SH-SY5Y (cell line): ENCODE results near the gene EPC2.

Source experiments
- GATA2 ChIP-seq: IDR thresholded peaks from 2 replicates; pipeline ENCODE4 v1.6.1; 2011; ENCODE audit warnings: mild to moderate bottlenecking, low read depth, low read length
- GATA3 ChIP-seq: IDR thresholded peaks from 2 replicates; pipeline ENCODE4 v1.6.1; 2011; ENCODE audit warnings: low read depth, mild to moderate bottlenecking, low read length, moderate library complexity

Gene EPC2

GRCh38 chr2:148616662-148617061 is 27.9 kb upstream of the EPC2 start:
- TF ChIP-seq GATA3: no peak
- no peak for TF ChIP-seq GATA2

GRCh38 chr2:148617219-148617618 is 27.3 kb upstream of the EPC2 start:
- TF ChIP-seq GATA3: no peak
- no peak for TF ChIP-seq GATA2

DNA sequence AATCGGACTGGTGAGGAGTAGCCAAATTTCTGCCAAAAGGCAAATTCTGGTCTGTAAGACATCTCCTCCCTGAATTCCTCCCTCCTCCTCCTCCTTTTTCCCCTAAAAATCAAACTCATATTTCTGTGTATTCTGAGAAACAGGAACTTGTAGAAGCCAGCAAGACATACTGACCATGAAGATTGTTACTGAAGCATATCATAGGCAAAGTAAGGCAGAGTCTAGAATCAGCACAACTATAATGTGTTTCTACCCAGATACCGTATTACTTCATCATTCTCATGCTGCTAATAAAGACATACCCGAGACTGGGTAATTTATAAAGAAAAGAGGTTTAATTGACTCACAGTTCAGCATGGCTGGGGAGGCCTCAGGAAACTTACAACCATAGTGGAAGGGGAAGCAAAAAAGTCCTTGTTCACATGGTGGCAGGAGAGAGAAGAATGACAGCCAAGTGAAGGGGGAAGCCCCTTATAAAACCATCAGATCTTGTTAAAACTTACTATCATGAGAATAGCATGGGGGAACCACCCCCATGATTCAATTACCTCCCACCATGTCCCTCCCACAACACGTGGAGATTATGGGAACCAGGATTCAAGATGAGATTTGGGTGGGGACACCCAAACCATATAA is 24.9 kb upstream of the EPC2 start:
- TF ChIP-seq GATA2 (no peak), GATA3 (no peak)

DNA sequence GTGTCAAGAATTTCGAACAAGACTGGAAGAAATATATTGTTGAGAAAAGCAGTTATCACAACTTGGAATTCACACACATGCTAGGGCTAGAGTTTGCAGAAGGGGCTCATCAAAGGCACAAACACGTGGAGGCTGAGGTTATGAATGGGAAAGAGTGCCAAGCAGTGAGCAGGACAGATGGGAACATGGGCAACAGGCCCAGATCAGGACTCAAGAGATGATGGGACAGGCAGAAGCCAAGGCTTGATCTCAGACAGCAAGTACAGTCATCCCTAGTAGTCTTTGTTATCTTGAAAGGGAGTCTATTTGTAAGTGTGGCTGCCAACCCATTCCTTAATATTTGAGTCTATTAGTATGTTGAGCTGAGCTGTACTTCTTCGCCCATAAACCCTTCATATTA is 22.2 kb upstream of the EPC2 start:
- TF ChIP-seq GATA2 (no peak), GATA3 (no peak)

- no peak for TF ChIP-seq GATA2
- no peak for TF ChIP-seq GATA3
Measured at GRCh38 chr2:148623086-148623485, 21.5 kb upstream of the EPC2 start.

DNA sequence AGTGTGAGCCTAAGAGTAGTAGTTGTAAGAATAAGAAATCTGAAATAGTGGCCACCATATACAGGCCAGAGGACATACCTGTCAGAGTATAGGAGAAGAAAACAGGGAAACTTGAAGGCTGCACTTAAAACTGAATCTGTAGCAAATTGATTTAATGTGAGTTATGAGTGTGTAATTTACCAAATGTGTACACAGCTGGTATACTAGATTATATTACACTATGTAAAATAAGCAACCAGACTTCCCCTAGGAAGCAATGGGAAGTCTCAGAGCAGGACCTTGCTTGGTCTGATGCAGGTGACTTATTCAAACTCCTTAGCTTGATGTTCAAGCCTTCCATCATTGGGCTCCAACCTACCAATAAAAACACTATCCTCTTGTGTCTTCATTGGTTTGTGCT is 17.3 kb upstream of the EPC2 start:
- TF ChIP-seq GATA3 (no peak), GATA2 (no peak)

DNA sequence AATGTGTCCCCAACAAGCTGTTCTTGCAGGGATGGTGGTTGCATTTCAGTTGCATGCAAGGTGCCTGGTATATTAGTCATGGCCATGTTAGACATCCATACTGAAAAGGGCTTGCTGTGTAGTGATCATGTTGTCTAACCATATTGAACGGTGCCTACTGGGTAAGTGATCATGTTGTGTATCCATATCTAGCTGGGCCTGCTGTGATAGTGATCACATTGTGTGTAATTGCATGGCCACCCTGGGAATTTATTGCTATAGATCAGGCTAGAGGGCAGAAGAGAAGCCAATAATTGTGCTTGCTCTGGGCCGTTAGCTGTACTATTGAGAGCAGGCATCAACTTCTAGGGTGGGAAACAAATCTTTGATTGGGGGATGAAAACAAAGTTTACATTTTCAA is 9.8 kb upstream of the EPC2 start:
- TF ChIP-seq GATA2 (no peak), GATA3 (no peak)

- TF ChIP-seq GATA3 (no peak), GATA2 (no peak)
Measured at GRCh38 chr2:148638543-148638942, 6.0 kb upstream of the EPC2 start.

GRCh38 chr2:148640767-148641166 is 3.8 kb upstream of the EPC2 start:
- TF ChIP-seq GATA3: no peak
- no peak for TF ChIP-seq GATA2

DNA sequence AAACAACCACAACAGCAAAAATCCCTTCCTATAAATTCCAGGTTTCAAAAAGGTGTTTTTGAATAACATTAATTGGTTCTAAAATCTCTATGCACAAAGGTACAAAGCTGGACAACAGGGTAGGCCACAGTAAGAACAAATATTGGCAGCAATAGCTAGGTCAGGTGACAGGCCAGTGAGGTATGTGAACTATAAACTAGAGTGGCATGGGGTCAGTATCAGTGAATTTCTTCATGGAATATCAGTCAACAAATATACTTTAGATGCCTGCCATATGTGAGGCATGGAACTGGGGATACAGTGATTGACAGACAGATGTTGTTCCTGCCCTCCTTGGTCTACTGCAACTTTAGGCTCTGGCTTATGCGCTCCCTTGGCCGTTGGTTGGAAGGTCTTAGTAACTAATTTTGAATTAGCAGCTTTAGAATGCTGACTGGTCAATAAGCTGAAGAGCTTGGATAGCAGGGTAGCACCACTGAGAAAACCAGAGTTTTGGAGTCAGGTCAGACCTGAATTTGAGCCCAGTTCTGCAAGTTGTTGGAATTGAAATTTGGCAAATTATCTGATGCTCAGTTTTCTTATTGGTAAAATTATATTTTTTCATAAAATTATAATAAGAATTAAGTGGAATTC is 2.3 kb upstream of the EPC2 start:
- TF ChIP-seq GATA2: no peak
- TF ChIP-seq GATA3: no peak

- TF ChIP-seq GATA3: no peak
- no peak for TF ChIP-seq GATA2
Measured at GRCh38 chr2:148642891-148643416, 1.6 kb upstream of the EPC2 start.

GRCh38 chr2:148643421-148643820 is 1.1 kb upstream of the EPC2 start:
- TF ChIP-seq GATA3 (no peak), GATA2 (no peak)

DNA sequence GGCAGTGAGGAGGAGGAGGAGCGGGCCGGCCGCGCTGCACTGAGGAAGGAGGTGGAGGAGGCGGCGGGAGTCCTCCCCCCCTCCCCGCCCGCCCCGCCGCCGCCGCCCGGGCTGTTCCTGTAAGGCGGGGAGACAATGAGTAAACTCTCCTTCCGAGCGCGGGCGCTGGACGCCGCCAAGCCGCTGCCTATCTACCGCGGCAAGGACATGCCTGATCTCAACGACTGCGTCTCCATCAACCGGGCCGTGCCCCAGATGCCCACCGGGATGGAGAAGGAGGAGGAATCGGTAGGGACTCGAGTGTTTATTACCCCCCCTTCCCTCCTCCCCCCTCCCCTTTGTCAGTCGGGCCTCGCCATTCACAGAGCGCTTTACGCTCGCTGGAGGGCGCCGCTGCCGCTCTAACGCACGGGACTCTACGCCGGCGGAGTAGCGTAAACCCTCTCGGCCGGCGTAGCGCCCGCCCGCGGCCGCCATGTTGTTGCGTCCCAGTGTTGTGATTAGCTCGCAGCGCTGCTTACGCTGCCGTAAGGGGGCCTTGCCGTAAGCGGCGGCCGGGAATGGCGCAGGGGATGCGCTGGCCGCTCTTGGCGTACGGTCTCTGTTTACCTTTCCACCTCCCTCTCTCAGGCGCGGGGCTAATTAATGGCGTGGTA is 460 bp downstream of the EPC2 start:
- TF ChIP-seq GATA3: no peak

GRCh38 chr2:148645539-148646230 is 1.1 kb downstream of the EPC2 start:
- no peak for TF ChIP-seq GATA3
- no peak for TF ChIP-seq GATA2

DNA sequence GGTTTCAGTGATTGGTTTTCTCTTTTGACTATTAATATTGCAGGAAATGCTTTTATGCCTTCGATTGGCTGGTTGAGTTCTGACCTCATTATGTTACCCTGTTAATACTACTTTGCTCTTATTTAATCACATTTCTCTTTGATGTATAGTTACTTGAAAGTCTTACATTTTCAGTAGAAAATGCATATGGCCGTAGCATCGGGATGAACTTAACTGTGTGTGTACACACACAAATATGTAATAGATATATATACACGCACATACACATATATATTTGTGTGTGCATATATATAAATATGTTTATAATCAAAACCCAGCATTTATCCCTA is 1.6 kb downstream of the EPC2 start:
- no peak for TF ChIP-seq GATA2
- TF ChIP-seq GATA3: no peak

DNA sequence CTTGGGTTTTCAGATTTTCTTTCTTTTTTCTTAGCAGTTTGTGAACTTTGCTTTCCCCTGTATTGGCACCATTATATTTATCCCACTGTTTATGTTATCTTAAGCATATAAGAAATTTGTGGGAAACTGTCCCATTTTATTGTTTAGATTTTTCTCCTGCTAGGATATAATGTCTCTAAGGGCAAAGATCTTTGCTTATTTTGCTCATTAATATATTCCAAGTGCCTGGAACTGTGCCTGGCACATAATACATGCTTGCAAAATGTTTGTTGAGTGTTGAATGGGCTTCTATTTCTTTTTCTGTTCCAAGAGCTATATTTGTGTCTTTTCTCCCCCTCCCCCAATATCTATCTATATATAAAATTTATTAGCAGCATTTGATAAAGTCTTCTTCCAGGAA is 5.4 kb downstream of the EPC2 start:
- TF ChIP-seq GATA3 (no peak), GATA2 (no peak)
